HG02852 (cell line): Measurements from ENCODE around the gene CBL.

Experiments
- ATAC-seq: cut with Tn5 transposase; IDR thresholded peaks from one replicate; pipeline ENCODE4 v1.9.1; 2021; ENCODE audit warnings: mild to moderate bottlenecking, moderate library complexity; ENCODE audit not compliant: unreplicated experiment

Gene CBL

GRCh38 chr11:119340335-119341221 is 134.4 kb downstream of the CBL start, which contains the start of gene C1QTNF5:
Gene C1QTNF5, minus strand, starts transcription at chr11:119340883. Its CDS starts 486 bp downstream, at chr11:119340397.
- no peak for ATAC-seq

DNA sequence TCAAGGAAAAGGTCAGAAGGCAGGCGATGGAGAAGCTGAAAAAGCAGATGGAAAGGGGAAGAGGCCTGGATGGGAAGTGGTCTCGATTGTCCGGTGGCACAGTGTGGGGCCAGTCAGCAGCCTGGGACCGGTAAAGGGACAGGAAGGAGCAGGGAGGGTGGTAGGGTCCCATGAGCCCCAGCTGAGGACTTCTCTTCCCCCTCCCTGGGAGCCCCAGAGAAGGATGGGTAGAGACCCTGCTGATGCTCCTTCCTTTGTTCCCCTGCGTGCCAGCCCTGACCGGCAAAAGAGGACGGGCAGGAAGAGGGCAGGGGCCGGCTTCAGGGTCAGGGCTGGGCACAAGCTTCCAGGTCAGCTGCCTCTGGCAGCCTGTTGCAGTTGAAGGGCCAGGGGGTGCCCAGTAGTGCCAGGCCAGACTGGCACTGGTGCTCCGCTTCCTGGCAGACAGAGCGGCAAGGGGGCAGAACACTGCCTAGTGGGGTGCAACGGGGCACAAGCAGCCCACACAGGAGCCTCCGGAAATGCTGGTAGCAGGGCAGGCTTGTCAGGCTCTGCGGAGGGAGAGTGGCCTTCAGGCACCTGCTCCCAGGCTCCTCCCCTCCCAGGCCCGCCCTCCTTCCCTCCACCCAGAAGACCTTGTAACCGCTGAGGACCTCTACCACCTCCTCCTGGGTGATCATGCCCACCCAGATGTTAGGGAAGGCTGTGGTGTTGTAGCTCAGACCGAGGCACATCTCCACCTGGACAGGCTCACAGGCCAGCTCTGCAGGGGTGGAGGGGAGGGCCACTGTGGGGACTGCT is 135.3 kb downstream of the CBL start:
- ATAC-seq, result no peak

DNA sequence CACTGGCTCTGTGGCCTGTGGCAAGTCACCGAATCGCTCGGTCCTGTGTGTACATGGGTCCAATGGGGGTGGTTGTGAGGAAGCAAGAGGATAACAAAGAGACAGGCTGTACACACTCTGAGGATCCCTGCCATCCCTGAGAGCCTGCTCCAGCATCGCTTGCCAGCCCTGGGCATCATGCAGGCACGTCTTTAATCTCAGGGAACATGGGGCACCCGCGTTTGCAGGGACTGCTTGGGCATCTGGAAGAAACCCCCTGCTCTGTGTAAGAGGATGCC is 135.8 kb downstream of the CBL start:
- ATAC-seq, result no peak

DNA sequence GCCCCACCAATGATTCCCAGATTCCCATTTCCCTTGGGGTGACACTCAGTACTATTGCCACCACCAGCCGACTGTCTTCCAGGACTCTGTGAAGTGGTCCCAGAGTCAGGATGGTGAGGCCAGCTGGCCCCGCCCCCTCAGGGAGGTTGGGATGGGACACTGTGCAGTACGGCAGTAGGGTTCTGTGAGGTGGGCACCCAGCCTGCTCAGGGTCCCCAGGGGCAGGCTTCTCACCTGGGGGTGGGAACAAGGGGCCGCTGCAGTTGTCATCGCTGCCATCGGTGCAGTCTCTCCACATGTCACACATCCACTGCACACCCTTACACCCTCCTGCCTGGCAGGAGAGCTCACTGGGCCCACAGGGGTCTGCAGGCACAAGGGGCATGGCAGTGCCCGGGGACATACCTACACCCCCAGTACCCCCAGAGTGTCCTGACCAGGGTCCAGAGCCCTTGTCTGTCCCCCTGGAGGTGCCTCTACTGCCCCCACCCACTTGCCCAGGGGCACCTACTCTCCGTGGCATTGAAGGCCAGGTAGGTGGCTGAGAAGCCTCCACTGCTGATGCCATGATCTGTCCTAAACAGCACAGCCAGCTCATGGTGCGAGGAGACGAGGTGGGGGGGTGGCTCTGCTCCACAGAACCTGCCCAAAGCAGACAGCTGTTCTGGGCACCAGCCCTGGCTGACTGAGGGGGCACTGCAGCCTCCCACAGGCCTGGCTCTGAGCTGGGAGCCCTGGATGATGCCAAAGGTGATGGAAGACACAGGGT is 136.4 kb downstream of the CBL start:
- ATAC-seq, result no peak

GRCh38 chr11:119343726-119344125 is 137.6 kb downstream of the CBL start:
- no peak for ATAC-seq

- no peak for ATAC-seq
Measured at GRCh38 chr11:119344291-119345010, 138.3 kb downstream of the CBL start.

DNA sequence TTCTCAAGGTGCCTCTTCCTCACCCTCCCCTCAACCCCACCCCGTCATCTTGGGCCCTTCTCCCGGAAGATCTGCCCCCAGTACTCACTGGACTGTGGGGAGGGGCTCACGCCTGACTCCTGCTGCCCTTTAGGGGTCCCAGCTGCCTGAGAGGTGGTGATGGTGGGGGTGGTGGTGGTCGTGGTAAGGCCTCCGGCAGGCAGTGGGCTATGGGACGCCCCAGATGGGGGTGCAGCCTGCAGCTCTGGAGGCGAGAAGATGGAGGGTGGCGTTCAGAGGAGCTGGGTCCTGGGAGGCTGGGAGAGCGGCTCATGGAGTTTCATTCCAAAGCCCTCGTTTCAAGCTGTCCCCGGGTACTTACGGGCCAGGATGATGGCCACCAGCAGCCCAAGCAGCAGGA is 139.5 kb downstream of the CBL start:
- no peak for ATAC-seq

GRCh38 chr11:119346605-119347004 is 140.5 kb downstream of the CBL start, which contains the start of gene MFRP:
Gene MFRP, minus strand, starts transcription at chr11:119346705. Its CDS starts 192 bp downstream, at chr11:119346513.
- no peak for ATAC-seq

DNA sequence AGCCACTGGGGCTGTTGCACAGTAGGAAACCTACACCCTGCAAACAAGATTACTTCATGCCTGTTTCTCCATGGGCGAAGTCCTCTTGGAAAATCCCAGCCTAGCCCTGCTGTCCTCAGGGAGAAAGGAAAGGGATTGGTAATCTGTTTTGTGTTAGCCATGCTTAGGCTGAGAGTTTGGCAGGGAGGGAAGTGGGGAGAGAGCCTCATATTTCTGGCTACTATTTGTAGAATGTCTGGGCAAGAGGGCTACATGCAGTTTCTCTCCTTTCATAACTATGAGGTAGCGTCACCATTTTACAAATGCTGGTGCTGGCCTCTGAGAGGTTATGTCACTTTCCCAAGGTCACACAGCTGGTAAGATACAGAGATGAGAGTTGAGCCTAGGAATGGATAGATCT is 141.1 kb downstream of the CBL start:
- ATAC-seq, result no peak

DNA sequence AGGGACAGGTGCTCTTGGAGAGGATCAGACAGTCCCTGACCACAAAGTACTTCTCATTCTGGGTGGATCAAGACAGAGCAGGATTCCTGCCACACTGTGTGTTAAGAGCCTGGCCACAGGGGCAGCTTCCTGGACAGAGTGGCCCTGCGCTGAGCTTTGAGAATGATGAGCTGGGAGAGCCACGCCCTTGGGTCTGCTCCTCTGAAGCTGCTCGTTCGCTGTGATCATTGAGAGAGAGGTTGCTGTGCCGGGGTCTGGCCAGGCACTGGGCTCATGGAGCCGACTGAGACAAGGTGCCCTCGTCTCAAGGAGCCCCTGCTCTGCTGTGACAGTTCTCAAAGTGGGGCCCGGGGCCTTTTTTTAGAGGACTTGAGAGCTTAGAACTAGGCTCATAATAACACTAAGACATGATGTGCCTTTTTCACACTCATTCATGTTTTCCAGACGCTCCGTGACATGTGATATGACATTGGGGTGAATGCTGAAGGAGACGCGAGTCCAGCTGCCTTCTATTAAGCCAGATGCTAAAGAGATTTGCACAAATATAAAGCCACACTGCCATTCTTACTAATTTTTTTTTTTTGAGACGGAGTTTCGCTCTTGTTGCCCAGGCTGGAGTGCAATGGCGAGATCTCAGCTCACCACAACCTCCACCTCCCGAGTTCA is 141.9 kb downstream of the CBL start:
- ATAC-seq, result no peak

- no peak for ATAC-seq
Measured at GRCh38 chr11:119350302-119350701, 144.2 kb downstream of the CBL start.

GRCh38 chr11:119351232-119351631 is 145.1 kb downstream of the CBL start:
- ATAC-seq, result no peak

- ATAC-seq, result no peak
Measured at GRCh38 chr11:119352857-119353260, 146.7 kb downstream of the CBL start.

DNA sequence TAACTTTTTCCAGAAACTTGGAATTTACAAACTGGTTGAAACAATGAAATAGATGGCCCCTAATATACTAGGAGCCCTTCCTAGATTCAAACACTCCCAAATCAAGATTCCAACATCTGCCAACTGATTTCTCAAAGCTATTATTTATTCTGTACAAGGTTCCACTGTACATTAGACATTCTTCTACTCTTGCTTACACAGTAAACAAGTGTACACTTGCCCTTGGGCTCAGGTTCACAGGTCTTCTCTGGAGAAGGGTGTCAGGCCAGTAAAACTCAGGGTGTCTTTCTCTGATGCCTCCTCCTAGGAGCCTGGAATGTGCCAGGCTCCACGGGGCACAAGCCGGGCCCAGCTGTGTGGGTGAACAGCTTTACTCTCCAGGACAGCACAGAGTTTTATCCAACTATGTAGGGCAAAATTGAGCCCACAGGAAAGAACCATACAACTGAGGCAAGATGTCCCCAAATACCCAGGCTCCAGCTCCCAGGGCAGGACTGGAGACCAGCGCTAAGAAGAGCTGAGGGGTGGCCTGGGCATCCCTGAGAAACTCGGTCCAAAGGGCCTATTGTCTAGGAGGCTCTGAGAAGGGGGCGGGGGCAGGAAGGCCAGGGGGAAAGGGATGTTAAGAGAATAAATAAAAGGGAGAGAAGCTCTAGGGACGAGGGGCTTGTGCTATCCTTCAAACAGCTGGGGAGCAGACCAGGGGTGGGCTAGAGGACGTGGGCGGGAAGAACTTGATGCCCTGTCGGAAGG is 149.1 kb downstream of the CBL start:
- ATAC-seq, result no peak

- ATAC-seq, result peak; percentile 71
Measured at GRCh38 chr11:119356349-119357031, 150.4 kb downstream of the CBL start.

- no peak for ATAC-seq
Measured at GRCh38 chr11:119357074-119357473, 150.9 kb downstream of the CBL start.
